NCI-H460 (cell line): ENCODE measurements around the gene TBC1D9. TPM values are rescaled to one million over a fixed set of nuclear protein-coding genes. Genes with fewer than 3 reads are reported as not detected.

Experiments used
- DNase-seq: peaks from one replicate; pipeline ENCODE4 v3.0.0-alpha.2; 2016; ENCODE audit warnings: low read depth; ENCODE audit errors: extremely low read depth
- total RNA-seq: library from RNA; depleted of rRNA; stranded (reverse); fragments of >200 nt; shearing (Covaris generic); gene quantifications from 2 replicates; pipeline ENCODE4 v1.2.3, GENCODE V29; 2014

The TBC1D9 gene
- total RNA-seq, 1 experiment from 2014 or later: 7.0 TPM

GRCh38 chr4:140659943-140660700, 96.1 kb downstream of the TBC1D9 start:
- DNase-seq: no peak

- DNase-seq: no peak
Observed at GRCh38 chr4:140654495-140654814, 101.7 kb downstream of the TBC1D9 start.

GRCh38 chr4:140653718-140654494, 102.3 kb downstream of the TBC1D9 start:
- DNase-seq: no peak

- no peak for DNase-seq
Observed at GRCh38 chr4:140652601-140653000, 103.6 kb downstream of the TBC1D9 start.

GRCh38 chr4:140648716-140649308, 107.4 kb downstream of the TBC1D9 start:
- no peak for DNase-seq

GRCh38 chr4:140645614-140646412, 110.4 kb downstream of the TBC1D9 start:
- no peak for DNase-seq

GRCh38 chr4:140645196-140645595, 111.0 kb downstream of the TBC1D9 start:
- DNase-seq: no peak

- DNase-seq: no peak
Observed at GRCh38 chr4:140644470-140645185, 111.6 kb downstream of the TBC1D9 start.

GRCh38 chr4:140643571-140644055, 112.6 kb downstream of the TBC1D9 start:
- no peak for DNase-seq

GRCh38 chr4:140642674-140643437, 113.3 kb downstream of the TBC1D9 start:
- DNase-seq: no peak

GRCh38 chr4:140641789-140642439, 114.3 kb downstream of the TBC1D9 start:
- DNase-seq: no peak

GRCh38 chr4:140641105-140641555, 115.1 kb downstream of the TBC1D9 start:
- DNase-seq: no peak

GRCh38 chr4:140640150-140640748, 115.9 kb downstream of the TBC1D9 start:
- no peak for DNase-seq

GRCh38 chr4:140639066-140639465, 117.1 kb downstream of the TBC1D9 start:
- no peak for DNase-seq

- peak; percentile 28 for DNase-seq
Observed at GRCh38 chr4:140637836-140638235, 118.3 kb downstream of the TBC1D9 start.

- no peak for DNase-seq
Observed at GRCh38 chr4:140635606-140636005, 120.6 kb downstream of the TBC1D9 start.

GRCh38 chr4:140633951-140634350, 122.2 kb downstream of the TBC1D9 start:
- no peak for DNase-seq

- no peak for DNase-seq
Observed at GRCh38 chr4:140633124-140633523, 123.1 kb downstream of the TBC1D9 start.
